Stimulated activated naive CD8-positive, alpha-beta T cell treated with anti-CD3 and anti-CD28 coated beads, Interleukin-15, amount 100 ng/mL, for 72 hours (primary cell): ENCODE results near the gene ANKRD35.

Source experiments
- ATAC-seq: fragments of 150-1000 bp; cut with Tn5 transposase; 2 replicates; pipeline ENCODE4 v1.10.0; 2021; ENCODE audit warnings: mild to moderate bottlenecking, moderate library complexity
- DNase-seq, 2 donors: peaks; one replicate each; pipeline ENCODE4 v3.0.0; 2021 to 2022
- H3K27ac Mint-ChIP-seq, 2 donors: one replicate each; pipeline ENCODE4 v1.8.0; 2022; ENCODE audit warnings: mild to moderate bottlenecking in 2 of 2, mixed read lengths in 2 of 2, moderate library complexity in 2 of 2
- H3K27me3 Mint-ChIP-seq: one replicate; pipeline ENCODE4 v1.8.0; 2022; ENCODE audit warnings: mixed read lengths
- H3K4me1 Mint-ChIP-seq: one replicate; pipeline ENCODE4 v1.8.0; 2022; ENCODE audit warnings: mild to moderate bottlenecking, mixed read lengths
- H3K4me3 Mint-ChIP-seq, 2 donors: one replicate each; pipeline ENCODE4 v1.8.0; 2022; ENCODE audit warnings: mild to moderate bottlenecking in 2 of 2, mixed read lengths in 2 of 2, moderate library complexity in 1 of 2
- H3K9me3 Mint-ChIP-seq, 2 donors: one replicate each; pipeline ENCODE4 v1.8.0; 2022; ENCODE audit warnings: mixed read lengths in 2 of 2

ANKRD35 gene

DNA sequence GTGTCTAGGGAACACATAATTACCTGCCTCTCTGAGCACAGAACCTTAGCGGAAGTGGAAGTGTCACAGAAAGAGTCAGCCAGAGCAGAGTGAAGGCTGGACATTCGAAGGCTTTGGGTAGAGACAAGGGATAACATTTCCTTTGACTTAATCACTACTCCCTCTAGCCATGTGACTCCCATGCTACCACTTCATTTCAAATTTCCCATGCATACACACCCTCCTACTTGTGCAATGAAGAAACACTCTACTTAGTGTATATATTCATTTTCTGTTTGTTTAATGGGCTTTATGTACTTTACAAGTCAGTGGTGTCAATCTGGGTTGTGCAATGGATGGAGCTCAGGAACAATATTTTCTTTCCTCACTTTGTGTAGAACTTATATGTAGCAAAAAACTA, 6.9 kb downstream of the ANKRD35 start:
- ATAC-seq (no peak), DNase-seq (no peak)
- no peaks in the 10 kb centered on the region for H3K4me1 Mint-ChIP-seq
- H3K9me3 Mint-ChIP-seq: no peaks in the 10 kb centered on the region
- H3K4me3 Mint-ChIP-seq: no peak overlapping the region
- peaks cover 38% of the 10 kb centered on the region for H3K27me3 Mint-ChIP-seq
- no peak overlapping the region for H3K27ac Mint-ChIP-seq

- H3K4me1 Mint-ChIP-seq: peaks cover 2% of the 10 kb centered on the region
- DNase-seq: no peak
- peaks cover 38% of the 10 kb centered on the region for H3K27me3 Mint-ChIP-seq
- H3K4me3 Mint-ChIP-seq: no peak overlapping the region
- ATAC-seq: no peak
- H3K9me3 Mint-ChIP-seq: no peaks in the 10 kb centered on the region
- peak overlapping the region in 1 of 2 donors; percentile 86 for H3K27ac Mint-ChIP-seq
Observed at GRCh38 chr1:145877923-145878486, 7.7 kb downstream of the ANKRD35 start.

DNA sequence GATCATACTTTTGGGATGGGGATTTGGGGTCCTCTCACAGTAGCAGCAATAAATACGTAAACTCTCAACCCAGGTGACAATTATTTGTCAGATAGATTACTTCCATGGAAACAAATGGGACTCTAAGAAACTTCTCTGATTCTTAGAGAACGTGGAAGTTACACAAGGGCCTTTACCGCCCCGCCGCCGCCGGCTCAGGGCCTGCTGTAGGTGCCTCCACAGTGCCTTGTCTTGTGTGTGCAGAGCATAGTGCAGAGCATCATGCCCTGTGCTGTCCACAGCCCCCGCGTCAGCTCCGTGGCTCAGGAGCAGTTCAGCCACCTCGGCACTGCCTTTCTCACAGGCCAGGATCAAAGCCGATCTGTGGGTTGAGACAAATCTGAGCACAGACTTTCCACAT, 11.0 kb downstream of the ANKRD35 start:
- no peaks in the 10 kb centered on the region for H3K9me3 Mint-ChIP-seq
- no peak overlapping the region for H3K4me3 Mint-ChIP-seq
- ATAC-seq: no peak
- H3K4me1 Mint-ChIP-seq: peaks cover 19% of the 10 kb centered on the region
- no peak overlapping the region for H3K27ac Mint-ChIP-seq
- H3K27me3 Mint-ChIP-seq: peaks cover 33% of the 10 kb centered on the region
- no peak for DNase-seq

DNA sequence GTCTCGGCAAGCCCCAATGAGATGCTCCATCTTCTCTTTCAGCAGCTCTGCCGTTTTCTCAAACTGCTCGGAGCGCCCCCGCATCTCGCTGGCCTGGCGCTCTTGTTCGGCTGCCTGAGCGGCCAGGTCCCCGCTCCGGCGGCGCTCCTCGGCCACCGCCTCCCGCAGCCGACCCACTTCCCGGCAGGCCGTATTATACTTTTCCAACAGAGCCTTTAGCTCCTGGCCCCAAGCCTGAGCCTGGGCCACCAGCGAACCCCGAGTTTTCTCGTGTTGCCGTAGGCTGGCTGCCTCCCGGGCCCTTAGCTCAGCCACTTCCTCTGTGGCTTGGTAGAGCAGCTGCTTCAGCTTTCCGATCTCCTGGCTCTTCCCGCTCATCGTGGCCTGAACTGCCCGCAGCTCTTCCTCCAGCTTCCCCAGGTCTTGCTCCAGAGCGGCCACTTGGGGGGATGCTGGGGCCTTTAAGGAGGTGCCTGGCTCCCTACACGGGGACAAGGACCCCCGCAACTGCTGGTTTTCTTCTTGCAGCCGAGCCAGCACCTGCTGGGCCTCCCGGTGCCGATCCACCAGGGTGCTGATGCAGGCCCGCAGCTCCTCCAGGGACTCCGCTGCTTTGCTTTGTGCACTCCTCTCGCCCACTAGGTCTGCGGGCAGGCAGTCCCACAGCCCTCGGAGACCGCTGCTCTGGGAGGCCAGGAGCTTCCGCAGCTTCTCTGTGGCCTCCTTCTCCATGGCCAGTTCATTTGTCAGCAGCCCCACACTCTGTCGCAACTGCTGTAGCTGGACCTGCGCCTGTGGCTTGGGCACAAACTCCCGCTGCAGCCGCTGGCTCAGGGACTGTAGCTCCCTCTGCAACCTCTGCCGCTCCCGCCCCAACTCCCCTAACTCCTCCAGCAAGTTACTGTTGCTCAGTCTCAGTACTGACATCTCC, 13.4 kb downstream of the ANKRD35 start:
- peak; percentile 87 for ATAC-seq
- Mint-ChIP-seq H3K27ac (peak overlapping the region; percentile 72 to 94), H3K4me3 (peak overlapping the region; percentile 77 to 82), H3K27me3 (peaks cover 43% of the 10 kb centered on the region), H3K9me3 (no peaks in the 10 kb centered on the region), H3K4me1 (peaks cover 24% of the 10 kb centered on the region)
- peak; percentile 52 for DNase-seq

DNA sequence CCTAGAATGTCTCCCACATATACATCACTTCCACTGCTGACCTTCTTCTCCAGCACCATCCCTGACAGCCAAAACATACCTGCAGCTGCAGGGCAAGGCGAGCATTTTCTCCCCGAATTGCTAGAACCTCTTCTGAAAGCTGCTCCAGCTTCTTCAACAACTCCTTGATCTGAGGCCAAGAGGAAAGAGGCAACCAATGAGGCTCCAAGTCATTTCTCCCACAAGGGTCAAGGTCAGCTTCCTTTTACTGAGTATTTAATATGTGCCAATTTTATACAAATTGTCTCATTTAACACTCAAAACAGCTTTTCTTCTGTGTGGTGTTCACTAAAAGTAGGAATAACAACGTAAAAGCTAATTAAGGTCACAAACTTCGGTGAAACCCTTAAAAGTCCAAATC, 17.4 kb downstream of the ANKRD35 start:
- Mint-ChIP-seq H3K27ac (no peak overlapping the region), H3K4me3 (no peak overlapping the region), H3K4me1 (peaks cover 24% of the 10 kb centered on the region), H3K27me3 (peaks cover 34% of the 10 kb centered on the region), H3K9me3 (no peaks in the 10 kb centered on the region)
- ATAC-seq (no peak), DNase-seq (no peak)

DNA sequence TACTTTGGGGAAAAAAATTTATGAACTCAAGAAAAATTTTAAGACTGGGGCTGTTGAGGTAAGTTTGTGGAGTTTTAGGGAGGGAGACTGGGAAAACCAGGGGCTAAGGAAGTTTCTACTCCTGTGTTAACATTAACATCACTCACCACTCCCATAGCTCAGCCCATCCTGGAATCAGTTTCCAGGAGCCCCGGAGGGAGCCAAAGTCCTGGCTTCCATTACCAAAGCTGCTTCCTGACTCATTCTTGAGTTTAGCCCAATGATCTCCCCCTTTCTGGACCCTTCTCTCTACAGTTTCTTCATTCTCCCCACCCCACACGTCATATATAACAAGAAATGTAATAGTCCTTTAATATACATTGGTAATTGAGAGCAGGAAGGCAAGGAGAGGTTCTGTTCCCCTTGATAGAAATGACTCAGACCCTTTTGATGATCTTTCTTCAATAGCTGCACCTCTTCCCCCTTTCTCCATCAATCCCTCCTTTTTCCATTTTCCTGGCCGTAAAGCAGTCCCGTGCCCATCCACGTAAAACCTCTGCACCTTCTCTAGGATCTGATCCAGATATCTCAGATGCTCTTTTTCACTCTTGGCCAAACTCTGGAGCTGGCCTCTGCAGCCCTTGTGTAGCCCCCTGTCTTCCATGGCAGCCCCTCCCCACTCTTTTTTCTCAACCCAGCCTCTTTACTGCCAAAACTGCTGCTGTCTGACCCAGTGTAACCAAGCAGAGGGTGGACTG, 22.2 kb downstream of the ANKRD35 start:
- ATAC-seq (no peak), DNase-seq (no peak)
- Mint-ChIP-seq H3K27ac (no peak overlapping the region), H3K27me3 (peaks cover 25% of the 10 kb centered on the region), H3K4me3 (no peak overlapping the region), H3K9me3 (no peaks in the 10 kb centered on the region), H3K4me1 (peaks cover 12% of the 10 kb centered on the region)

DNA sequence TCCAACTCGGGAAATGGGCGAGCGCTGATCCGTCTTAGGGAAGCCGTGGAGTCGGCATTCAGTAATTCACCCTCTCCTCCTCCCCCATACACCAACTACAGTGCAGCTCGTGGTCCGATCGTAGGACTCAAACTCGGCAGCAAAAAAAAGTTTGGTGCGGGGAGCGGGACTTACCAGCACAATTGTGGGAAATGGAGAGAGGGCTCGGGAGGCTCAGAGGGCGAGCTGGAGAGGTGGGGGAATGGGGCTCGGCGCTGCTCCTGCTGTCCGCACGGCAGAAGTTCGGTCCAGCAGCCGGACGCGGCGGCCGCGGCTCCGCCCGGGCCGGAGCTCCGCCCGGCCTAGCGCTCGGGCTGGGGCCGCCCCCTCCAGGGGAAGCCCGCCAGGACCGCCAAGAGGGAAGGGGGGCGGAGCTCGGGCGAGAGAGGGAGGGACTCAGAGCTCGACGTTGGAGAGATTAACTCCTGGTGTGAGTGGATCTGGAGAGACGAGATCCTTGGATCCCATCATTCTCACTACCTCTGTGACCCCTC, 26.1 kb downstream of the ANKRD35 start:
- Mint-ChIP-seq H3K27ac (peak overlapping the region; percentile 84 to 97), H3K27me3 (no peaks in the 10 kb centered on the region), H3K4me1 (peaks cover 16% of the 10 kb centered on the region), H3K4me3 (peak overlapping the region; percentile 92 to 99), H3K9me3 (no peaks in the 10 kb centered on the region)
- peak; percentile 73 for ATAC-seq
- peak; percentile 73 to 79 for DNase-seq

- Mint-ChIP-seq H3K4me3 (peak within 1 kb of the TSS; percentile 92 to 99), H3K27ac (peak within 1 kb of the TSS; percentile 84 to 97), H3K4me1 (peaks cover 16% of the 10 kb centered on the region), H3K9me3 (no peaks in the 10 kb centered on the region), H3K27me3 (no peaks in the 10 kb centered on the region)
- peak; percentile 92 for ATAC-seq
- peak; percentile 88 to 91 for DNase-seq
Observed at GRCh38 chr1:145858901-145859490, 26.7 kb downstream of the ANKRD35 start, which contains the start of gene PIAS3. Gene PIAS3, minus strand, starts transcription at chr1:145859081. Its CDS starts 91 bp downstream, at chr1:145858990.

- peak overlapping the region in 1 of 2 donors; percentile 97 for H3K27ac Mint-ChIP-seq
- DNase-seq: no peak
Observed at GRCh38 chr1:145858238-145858900, 27.3 kb downstream of the ANKRD35 start.

DNA sequence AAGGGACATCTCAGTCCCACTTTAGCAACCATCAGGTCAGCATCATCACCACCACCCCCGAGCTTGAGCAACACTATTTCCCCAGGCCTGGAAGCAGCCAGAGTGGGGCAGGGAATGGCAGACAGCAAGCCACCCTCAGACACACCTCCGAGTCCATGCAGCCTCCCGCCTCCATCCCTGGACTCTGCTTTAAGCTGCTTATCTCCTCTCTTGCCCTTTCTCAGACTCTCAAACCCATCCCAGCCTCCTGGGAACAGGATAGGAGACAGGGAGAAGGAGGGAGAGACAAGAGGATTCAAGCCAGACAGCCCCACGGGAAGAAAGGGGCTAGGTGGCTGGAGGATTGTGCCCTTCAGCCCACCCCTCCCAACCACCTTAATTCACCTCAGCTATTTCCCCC, 28.5 kb downstream of the ANKRD35 start:
- no peak overlapping the region for H3K4me3 Mint-ChIP-seq
- no peaks in the 10 kb centered on the region for H3K9me3 Mint-ChIP-seq
- no peak overlapping the region for H3K27ac Mint-ChIP-seq
- DNase-seq (no peak), ATAC-seq (no peak)
- peaks cover 16% of the 10 kb centered on the region for H3K4me1 Mint-ChIP-seq
- H3K27me3 Mint-ChIP-seq: no peaks in the 10 kb centered on the region

More at GRCh38 chr1:145858238-145858900, 27.3 kb downstream of the ANKRD35 start:
- H3K27me3 Mint-ChIP-seq: no peaks in the 10 kb centered on the region
- peaks cover 16% of the 10 kb centered on the region for H3K4me1 Mint-ChIP-seq
- peak; percentile 56 for ATAC-seq
- H3K9me3 Mint-ChIP-seq: no peaks in the 10 kb centered on the region
- H3K4me3 Mint-ChIP-seq: peak overlapping the region; percentile 92 to 99

- Mint-ChIP-seq H3K4me3 (no peak overlapping the region), H3K4me1 (peaks cover 16% of the 10 kb centered on the region), H3K27ac (no peak overlapping the region), H3K27me3 (no peaks in the 10 kb centered on the region), H3K9me3 (no peaks in the 10 kb centered on the region)
- ATAC-seq (no peak), DNase-seq (no peak)
Observed at GRCh38 chr1:145855426-145855948, 30.2 kb downstream of the ANKRD35 start.

DNA sequence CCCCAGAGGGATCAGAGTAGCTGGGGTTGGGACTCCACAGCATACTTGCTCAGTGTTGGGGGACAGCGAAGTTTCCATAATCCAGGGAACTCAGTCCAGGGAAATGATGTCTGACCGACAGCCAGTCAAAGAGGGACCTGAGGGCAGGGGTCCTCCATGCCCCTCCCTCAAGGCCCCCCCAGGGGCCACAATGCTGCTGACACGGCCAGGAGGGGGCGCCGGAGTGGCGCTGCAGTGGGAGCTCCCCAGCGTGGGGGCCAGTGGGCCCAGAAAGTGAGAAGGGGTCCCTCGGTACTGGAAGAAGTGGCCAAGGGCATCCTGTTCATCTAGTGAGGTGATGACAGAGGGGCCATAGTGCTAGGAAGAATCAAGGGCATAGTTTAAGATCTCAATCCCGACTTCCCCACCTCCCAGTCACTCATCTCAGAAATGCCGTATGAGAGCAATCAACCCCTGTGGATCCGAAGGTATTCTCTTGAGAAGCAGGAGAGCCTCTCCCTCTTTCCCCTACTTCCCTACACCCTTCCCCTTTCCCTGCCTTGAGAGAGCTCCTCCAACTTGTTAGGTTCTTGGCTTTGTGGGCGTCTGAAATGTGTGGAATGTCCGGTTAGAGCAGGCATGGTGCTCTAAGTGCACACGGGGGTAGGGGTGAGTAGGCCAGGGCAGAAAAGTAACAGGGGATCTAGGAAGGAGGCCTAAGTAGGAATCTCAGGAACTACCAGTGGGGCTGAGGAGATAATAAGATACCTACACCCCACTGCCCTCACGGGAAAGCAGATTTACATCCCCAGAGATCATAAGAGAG, 36.1 kb downstream of the ANKRD35 start:
- DNase-seq: no peak
- Mint-ChIP-seq H3K4me3 (no peak overlapping the region), H3K9me3 (no peaks in the 10 kb centered on the region), H3K27me3 (no peaks in the 10 kb centered on the region), H3K27ac (no peak overlapping the region), H3K4me1 (peaks cover 9% of the 10 kb centered on the region)
- no peak for ATAC-seq

DNA sequence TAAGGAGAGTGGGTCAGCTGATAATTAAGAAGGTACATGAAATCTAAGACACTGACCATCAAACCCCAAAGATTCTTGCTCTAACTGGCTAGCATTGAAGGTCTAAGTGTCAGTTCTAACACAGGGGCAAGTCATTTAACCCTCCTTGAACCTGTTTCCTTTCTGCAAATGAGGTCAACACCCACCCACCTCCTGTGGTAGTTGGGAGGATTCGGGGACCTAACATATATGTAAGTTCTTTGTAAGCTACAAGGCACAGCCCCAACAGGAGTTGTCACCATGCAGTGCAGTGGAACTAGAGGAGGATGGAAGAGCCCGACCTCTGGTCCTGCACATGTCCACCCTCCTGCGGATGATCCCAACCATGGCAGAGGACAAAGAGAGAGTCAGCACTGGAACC, 37.8 kb downstream of the ANKRD35 start:
- peaks cover 9% of the 10 kb centered on the region for H3K4me1 Mint-ChIP-seq
- H3K27me3 Mint-ChIP-seq: no peaks in the 10 kb centered on the region
- DNase-seq (no peak), ATAC-seq (no peak)
- no peak overlapping the region for H3K27ac Mint-ChIP-seq
- no peaks in the 10 kb centered on the region for H3K9me3 Mint-ChIP-seq
- H3K4me3 Mint-ChIP-seq: no peak overlapping the region

- H3K27me3 Mint-ChIP-seq: no peaks in the 10 kb centered on the region
- peak; percentile 62 for ATAC-seq
- H3K4me1 Mint-ChIP-seq: peaks cover 9% of the 10 kb centered on the region
- no peak overlapping the region for H3K4me3 Mint-ChIP-seq
- H3K9me3 Mint-ChIP-seq: no peaks in the 10 kb centered on the region
- peak; percentile 40 to 49 for DNase-seq
- peak overlapping the region in 1 of 2 donors; percentile 74 for H3K27ac Mint-ChIP-seq
Observed at GRCh38 chr1:145846201-145846612, 39.5 kb downstream of the ANKRD35 start.
